SH-SY5Y (cell line): Measurements from ENCODE around the gene PDE4B.

ENCODE experiments used
- GATA2 ChIP-seq: IDR thresholded peaks from 2 replicates; pipeline ENCODE4 v1.6.1; 2011; ENCODE audit warnings: mild to moderate bottlenecking, low read depth, low read length
- GATA3 ChIP-seq: IDR thresholded peaks from 2 replicates; pipeline ENCODE4 v1.6.1; 2011; ENCODE audit warnings: low read depth, mild to moderate bottlenecking, low read length, moderate library complexity

DNA sequence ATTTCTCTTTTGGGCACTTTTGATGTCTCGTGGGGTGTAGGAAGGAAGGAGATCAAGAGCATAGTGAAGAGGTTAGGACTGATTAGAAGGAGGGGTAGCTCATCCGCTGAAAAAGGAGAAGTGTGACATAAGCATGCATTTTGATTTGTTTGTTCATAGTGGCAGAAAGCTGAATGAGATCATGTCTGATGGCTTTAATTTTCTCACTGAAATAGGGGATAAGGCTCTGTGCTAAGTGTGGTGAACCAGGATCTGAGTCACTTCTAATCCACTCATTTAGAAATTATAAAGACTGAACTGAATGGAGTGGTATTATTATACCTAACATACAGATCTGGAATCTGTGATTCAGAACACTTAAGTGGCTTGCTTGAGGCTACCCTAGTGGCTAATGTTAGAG lies 344.5 kb downstream of the PDE4B start:
- TF ChIP-seq GATA3 (no peak), GATA2 (no peak)
